GM19468 (cell line): ENCODE results near the gene RPL36AL.
"Not testable (repeated sequence)": the region's sequence is repeated elsewhere in the genome, so short reads cannot be mapped to it uniquely, and the experiment has no call there.

Experiments
- ATAC-seq: cut with Tn5 transposase; IDR thresholded peaks from one replicate; pipeline ENCODE4 v1.9.1; 2021; ENCODE audit warnings: mild to moderate bottlenecking, moderate library complexity, moderate number of reproducible peaks; ENCODE audit not compliant: unreplicated experiment; ENCODE audit errors: extremely low read depth

RPL36AL gene

DNA sequence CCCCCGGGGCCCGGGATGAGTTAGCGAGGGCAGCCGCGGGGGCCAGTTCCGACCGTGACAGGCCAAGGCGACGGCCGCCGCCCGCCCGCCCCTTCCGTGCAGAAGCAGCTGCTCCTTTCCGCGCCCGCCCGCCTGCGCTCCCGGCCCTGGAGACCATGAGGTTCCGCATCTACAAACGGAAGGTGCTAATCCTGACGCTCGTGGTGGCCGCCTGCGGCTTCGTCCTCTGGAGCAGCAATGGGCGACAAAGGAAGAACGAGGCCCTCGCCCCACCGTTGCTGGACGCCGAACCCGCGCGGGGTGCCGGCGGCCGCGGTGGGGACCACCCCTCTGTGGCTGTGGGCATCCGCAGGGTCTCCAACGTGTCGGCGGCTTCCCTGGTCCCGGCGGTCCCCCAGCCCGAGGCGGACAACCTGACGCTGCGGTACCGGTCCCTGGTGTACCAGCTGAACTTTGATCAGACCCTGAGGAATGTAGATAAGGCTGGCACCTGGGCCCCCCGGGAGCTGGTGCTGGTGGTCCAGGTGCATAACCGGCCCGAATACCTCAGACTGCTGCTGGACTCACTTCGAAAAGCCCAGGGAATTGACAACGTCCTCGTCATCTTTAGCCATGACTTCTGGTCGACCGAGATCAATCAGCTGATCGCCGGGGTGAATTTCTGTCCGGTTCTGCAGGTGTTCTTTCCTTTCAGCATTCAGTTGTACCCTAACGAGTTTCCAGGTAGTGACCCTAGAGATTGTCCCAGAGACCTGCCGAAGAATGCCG, 872 bp upstream of the RPL36AL start:
- peak; percentile 5 for ATAC-seq

GRCh38 chr14:49619730-49620129, 696 bp downstream of the RPL36AL start:
- ATAC-seq: no peak

GRCh38 chr14:49619273-49619672, 1.2 kb downstream of the RPL36AL start:
- ATAC-seq: not testable (repeated sequence)

- ATAC-seq: no peak
Measured at GRCh38 chr14:49617852-49618519, 2.4 kb downstream of the RPL36AL start.

GRCh38 chr14:49615776-49616175, 4.7 kb downstream of the RPL36AL start:
- no peak for ATAC-seq

DNA sequence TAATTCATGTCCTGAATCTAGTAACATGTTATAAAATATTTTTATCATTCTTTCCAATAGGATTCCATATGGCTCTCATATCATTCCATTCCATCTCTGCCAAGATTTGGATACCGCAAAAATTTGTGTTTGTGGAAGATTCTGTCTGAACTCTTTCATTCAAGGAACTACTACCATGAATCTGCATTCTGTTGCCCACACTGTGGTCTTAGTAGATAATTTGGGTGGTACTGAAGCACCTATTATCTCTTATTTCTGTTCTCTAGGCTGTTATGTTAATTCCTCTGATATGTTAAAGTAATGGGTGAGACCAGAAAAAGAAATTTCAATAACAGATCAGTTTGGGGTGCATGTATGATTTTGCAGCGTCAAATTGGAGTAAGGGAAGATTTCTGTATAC, 6.2 kb downstream of the RPL36AL start:
- no peak for ATAC-seq

GRCh38 chr14:49612671-49613070, 7.8 kb downstream of the RPL36AL start:
- no peak for ATAC-seq

DNA sequence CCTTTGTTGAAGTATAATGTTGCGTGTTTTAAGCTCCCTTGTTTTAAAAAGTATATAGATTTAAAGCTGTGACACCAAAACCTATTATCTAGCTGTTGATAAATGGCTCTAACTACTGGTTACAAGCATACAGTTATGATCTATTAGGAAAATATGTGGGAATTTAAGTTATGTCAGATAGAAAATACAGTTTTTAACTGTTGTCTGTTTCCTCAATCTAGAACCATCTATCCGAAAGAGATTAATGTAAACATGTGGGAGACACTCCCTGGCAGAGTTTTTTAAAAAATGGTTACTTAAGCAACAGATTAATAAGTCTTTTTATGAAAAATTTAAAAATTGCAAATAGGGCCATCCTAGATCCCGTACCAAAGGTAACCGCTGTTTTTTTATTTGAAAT, 8.2 kb downstream of the RPL36AL start:
- no peak for ATAC-seq

DNA sequence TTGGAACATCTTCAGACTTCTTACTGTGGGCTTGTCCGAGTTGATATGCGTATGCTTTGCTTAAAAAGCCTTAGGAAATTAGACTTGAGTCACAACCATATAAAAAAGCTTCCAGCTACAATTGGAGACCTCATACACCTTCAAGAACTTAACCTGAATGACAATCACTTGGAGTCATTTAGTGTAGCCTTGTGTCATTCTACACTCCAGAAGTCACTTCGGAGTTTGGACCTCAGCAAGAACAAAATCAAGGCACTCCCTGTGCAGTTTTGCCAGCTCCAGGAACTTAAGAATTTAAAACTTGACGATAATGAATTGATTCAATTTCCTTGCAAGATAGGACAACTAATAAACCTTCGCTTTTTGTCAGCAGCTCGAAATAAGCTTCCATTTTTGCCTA, 12.8 kb downstream of the RPL36AL start:
- no peak for ATAC-seq

- peak; percentile 14 for ATAC-seq
Measured at GRCh38 chr14:49598485-49599300, 21.7 kb downstream of the RPL36AL start, which contains the start of gene LRR1. Gene LRR1 (plus strand): TSS chr14:49598940. CDS start chr14:49599021, 81 bp downstream.

DNA sequence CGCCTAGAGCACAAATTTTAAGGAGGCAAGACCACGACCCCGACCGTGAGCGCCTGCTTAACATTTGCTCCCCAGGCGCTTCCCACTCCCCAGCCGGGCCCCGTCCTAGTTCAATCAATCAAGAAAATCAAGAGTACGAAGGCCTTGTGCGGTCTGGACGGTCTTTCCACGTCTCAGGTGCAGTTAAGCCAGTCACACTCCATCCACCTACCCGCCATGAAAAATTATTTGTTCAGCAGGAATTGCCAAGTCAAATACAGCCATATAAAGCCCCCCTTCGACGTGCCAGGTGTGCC, 22.3 kb downstream of the RPL36AL start:
- no peak for ATAC-seq

GRCh38 chr14:49594347-49595091, 25.9 kb downstream of the RPL36AL start:
- ATAC-seq: no peak

- ATAC-seq: no peak
Measured at GRCh38 chr14:49593016-49593415, 27.4 kb downstream of the RPL36AL start.

- ATAC-seq: no peak
Measured at GRCh38 chr14:49589387-49589786, 31.0 kb downstream of the RPL36AL start.

GRCh38 chr14:49586673-49587460, 33.6 kb downstream of the RPL36AL start:
- ATAC-seq: peak; percentile 14

DNA sequence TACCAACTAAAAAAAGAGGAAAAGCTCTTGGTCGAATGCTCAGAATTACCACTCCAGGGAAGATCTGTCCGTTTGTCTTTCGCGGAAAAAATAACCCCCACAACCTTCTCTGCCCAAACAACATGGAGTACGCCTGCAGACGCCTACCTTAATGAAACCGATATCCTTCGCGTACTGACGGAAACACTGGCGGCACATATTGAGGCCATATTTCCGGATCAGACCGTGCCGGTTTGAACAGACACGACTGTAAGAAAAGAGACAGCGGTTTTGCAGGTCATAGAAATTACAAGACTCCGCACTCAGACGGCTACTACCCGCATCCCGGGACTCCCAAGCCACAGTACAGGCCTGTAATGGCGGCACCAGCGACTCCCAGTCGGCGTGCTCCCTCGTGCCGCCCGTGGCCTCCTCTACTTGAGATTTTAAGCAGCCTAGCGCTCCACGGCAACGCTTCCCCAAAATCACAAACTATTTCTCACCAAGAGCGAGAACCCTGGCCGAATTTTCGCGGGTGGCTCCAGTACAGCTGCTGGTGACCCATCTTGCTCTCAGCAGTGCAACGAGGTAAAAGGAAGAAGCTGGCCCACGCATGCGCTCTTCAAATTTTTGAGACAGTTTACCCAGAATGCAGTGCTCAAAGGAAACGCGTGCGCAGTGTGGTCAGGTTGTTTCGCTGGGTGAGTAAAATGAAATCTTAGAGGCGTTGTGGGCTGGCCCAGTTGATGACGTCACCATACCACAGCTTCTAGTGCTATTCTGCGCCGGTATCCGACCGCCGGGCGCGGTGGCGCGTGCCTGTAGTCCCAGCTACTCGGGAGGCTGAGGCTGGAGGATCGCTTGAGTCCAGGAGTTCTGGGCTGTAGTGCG, 34.4 kb downstream of the RPL36AL start, which contains the start of gene RPS29:
Gene RPS29 (minus strand): TSS at position 578 of the 870 bp plus-strand sequence. CDS start 34 bp downstream, at position 544.
- peak; percentile 92 for ATAC-seq

DNA sequence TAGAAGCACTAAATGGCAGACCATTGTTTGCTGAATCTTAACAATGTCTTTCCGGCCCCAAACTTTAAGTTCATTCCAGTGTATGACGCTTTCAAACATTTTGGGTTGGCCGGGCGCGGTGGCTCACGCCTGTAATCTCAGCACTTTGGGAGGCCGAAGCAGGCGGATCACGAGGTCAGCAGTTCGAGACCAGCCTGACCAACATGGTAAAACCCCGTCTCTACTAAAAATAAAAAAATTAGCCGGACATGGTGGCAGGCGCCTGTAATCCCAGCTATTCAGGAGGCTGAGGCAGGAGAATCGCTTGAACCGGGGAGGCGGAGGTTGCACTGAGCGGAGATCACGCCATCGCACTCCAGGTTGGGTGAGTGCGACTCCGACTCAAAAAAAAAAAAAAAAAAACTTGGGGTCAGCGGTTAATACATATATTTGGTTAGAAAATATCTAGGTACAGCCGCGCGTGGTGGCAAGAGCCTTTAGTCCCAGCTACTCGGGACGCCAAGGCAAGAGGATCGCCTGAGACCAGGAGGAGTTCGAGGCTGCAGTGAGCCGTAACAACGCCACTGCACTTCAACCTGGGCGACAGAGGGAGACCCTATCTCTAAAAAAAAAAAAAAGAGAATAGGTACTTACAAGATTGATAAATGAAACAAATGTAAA, 35.3 kb downstream of the RPL36AL start:
- not testable (repeated sequence) for ATAC-seq

DNA sequence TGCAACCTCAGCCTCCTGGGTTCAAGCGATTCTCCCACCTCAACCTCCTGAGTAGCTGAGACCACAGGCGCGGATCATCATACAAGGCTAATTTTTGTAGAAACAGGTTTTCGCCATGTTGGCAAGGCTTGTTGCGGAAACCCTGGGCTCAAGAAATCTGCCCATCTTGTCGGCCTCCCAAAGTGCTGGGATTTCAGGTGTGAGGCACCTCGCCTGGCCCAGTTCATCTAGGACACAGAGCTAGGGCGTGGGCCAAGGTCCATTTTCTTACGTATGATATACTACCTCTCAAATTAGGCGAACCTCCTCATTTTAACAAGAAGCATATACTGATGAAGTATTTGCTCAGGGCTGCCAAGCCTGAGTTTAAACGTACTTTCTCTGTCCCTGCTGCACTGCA, 36.4 kb downstream of the RPL36AL start:
- ATAC-seq: no peak
